PFSK-1 (cell line): ENCODE results near the gene HMOX2.

Experiments
- FOXP2 ChIP-seq: optimal IDR thresholded peaks from 2 replicates; pipeline ENCODE3; 2011; ENCODE audit warnings: borderline replicate concordance, control low read depth, inconsistent platforms; ENCODE audit not compliant: insufficient read depth; ENCODE audit errors: extremely low read length, extremely low read depth
- POLR2AphosphoS5 ChIP-seq: IDR thresholded peaks from 2 replicates; pipeline ENCODE4 v1.6.1; 2012; ENCODE audit warnings: low read depth, mild to moderate bottlenecking, control low read depth, low read length, moderate library complexity
- SIN3A ChIP-seq: IDR thresholded peaks from 2 replicates; pipeline ENCODE4 v1.6.1; 2012; ENCODE audit warnings: mild to moderate bottlenecking, low read length, moderate library complexity, borderline replicate concordance; ENCODE audit not compliant: insufficient read depth
- TAF1 ChIP-seq: IDR thresholded peaks from 2 replicates; pipeline ENCODE4 v1.6.1; 2012; ENCODE audit warnings: low read length, control low read depth, borderline replicate concordance; ENCODE audit not compliant: insufficient read depth
- TF ChIP-seq, protein P1 (sequence below), 2 experiments: IDR thresholded peaks; 2 replicates each; pipeline versions ENCODE4 v1.6.1 to v1.8.0; 2011 to 2012; ENCODE audit warnings: low read depth in 2 of 2, low read length in 2 of 2, control low read depth in 1 of 2, inconsistent platforms in 1 of 2, mild to moderate bottlenecking in 1 of 2, moderate library complexity in 1 of 2; ENCODE audit not compliant: insufficient read depth in 1 of 2

Gene HMOX2

DNA sequence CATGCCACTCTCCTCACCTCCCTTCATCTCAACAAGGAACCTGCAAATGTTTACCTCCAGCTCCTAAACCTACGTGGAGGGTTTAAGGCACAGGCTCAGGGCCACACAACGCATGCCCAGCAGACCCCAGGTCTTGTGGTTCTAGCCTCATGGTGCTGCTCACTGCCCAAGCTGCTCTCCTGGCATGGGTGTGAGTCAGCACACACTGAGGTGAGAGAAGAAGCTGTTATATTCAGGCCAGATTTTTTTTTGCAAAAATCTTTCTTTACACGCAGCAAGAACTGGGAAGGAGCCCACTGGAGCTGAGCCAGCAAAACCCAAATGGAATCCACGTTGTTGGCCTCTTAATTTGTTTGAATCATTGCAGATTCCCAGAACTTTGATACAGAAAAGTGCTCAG lies 74.4 kb downstream of the HMOX2 start:
- no peak for TF ChIP-seq TAF1
- TF ChIP-seq, protein P1, sequence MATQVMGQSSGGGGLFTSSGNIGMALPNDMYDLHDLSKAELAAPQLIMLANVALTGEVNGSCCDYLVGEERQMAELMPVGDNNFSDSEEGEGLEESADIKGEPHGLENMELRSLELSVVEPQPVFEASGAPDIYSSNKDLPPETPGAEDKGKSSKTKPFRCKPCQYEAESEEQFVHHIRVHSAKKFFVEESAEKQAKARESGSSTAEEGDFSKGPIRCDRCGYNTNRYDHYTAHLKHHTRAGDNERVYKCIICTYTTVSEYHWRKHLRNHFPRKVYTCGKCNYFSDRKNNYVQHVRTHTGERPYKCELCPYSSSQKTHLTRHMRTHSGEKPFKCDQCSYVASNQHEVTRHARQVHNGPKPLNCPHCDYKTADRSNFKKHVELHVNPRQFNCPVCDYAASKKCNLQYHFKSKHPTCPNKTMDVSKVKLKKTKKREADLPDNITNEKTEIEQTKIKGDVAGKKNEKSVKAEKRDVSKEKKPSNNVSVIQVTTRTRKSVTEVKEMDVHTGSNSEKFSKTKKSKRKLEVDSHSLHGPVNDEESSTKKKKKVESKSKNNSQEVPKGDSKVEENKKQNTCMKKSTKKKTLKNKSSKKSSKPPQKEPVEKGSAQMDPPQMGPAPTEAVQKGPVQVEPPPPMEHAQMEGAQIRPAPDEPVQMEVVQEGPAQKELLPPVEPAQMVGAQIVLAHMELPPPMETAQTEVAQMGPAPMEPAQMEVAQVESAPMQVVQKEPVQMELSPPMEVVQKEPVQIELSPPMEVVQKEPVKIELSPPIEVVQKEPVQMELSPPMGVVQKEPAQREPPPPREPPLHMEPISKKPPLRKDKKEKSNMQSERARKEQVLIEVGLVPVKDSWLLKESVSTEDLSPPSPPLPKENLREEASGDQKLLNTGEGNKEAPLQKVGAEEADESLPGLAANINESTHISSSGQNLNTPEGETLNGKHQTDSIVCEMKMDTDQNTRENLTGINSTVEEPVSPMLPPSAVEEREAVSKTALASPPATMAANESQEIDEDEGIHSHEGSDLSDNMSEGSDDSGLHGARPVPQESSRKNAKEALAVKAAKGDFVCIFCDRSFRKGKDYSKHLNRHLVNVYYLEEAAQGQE (IDR thresholded peaks at IDR 0.05; ENCODE audit: insufficient read depth in 1 of 2, low read depth in 2 of 2, low read length in 2 of 2) = no peak
- no peak for TF ChIP-seq FOXP2
- TF ChIP-seq POLR2AphosphoS5 = no peak
- TF ChIP-seq SIN3A = no peak

DNA sequence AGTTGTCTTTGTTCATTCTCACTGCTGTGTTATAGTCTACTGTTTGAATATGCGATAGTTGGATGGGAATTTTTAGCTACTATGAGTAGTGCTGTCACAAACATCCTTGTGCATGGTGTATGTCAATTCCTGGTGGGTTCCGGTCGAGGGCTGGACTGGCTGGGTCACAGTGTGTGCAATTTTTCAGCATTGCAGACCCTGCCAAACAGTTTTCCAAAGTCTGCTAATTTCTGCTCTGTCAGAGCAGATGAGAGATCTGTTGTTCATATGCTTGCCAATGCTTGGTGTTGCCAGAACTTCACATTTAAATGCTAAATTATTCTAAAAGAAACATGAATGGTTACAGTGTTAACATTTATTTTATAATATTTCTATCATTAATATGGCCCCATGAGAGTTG lies 76.3 kb downstream of the HMOX2 start:
- no peak for TF ChIP-seq SIN3A
- TF ChIP-seq TAF1 = no peak
- TF ChIP-seq POLR2AphosphoS5 = no peak
- no peak for TF ChIP-seq FOXP2
- TF ChIP-seq, protein P1 (IDR thresholded peaks at IDR 0.05; ENCODE audit: insufficient read depth in 1 of 2, low read depth in 2 of 2, low read length in 2 of 2) = no peak

DNA sequence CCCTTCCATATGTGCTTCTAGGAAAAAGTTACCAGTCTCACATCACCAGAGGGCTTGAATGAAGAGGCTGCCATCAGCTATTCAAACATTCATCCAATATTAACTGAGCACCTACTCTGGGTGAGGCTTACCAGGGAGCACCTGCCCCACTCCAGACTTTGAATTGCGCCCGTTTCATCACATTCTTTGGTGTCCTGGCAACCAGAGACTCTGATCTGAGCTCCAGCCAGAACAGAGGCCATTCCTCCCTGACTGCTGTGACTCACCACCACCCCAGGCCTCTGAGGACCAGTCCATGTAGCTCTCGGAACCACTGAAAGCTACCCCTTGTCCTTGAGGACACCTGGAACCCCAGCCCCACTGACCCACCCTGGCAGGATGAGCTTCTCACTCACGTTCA lies 79.9 kb downstream of the HMOX2 start, which contains the start of gene C16orf96:
Gene C16orf96 (plus strand): TSS at position 229 of the 400 bp plus-strand sequence. CDS start 150 bp downstream, at position 379.
- TF ChIP-seq FOXP2 (no peak), TAF1 (no peak), POLR2AphosphoS5 (no peak), SIN3A (no peak)
- TF ChIP-seq, protein P1 (IDR thresholded peaks at IDR 0.05; ENCODE audit: insufficient read depth in 1 of 2, low read depth in 2 of 2, low read length in 2 of 2) = no peak

DNA sequence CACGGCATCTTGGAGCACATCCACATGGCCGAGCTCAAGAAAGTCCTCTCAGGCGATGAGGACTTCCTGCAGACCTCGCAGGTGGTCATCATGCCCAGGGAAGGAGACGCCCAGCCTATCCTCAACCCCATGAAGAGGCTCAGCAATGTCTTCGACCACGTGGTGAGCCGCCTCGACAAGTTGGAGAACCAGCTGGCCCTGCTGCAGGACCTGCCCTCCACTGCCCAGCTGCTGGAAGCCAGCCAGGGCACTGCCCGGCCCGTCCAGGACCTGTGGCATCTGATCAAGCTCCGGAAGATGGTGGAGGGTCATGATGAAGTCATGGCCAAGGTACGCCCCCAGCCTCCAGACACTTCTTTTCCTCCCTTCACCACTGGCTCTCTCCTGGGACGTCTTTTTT lies 80.4 kb downstream of the HMOX2 start:
- no peak for TF ChIP-seq FOXP2
- TF ChIP-seq SIN3A = no peak
- TF ChIP-seq POLR2AphosphoS5 = no peak
- TF ChIP-seq, protein P1 (IDR thresholded peaks at IDR 0.05; ENCODE audit: insufficient read depth in 1 of 2, low read depth in 2 of 2, low read length in 2 of 2) = no peak
- no peak for TF ChIP-seq TAF1

DNA sequence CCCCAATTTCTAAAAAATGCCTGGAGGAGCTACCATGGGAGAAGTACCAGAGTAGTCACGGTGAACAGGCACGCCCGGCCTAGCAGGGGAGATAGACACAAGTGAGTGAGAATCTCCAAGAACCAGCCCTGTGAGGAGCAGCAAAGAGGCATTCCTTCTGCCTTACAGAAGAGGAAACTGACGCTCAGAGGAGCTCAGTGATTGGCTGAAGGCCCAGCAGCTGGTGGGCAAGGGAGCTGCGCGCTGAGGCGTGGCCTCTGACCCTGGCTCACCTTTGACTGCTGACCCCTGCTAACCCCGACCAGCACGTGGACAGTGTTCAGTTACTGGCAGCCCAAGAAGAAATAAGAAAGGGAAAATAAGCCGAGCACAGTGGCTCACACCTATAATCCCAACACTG lies 81.8 kb downstream of the HMOX2 start:
- TF ChIP-seq SIN3A (no peak), FOXP2 (no peak), TAF1 (no peak)
- TF ChIP-seq, protein P1 (IDR thresholded peaks at IDR 0.05; ENCODE audit: insufficient read depth in 1 of 2, low read depth in 2 of 2, low read length in 2 of 2) = no peak
